ENCODE data around the gene POLR2I. TPM values are rescaled to one million over a fixed set of nuclear protein-coding genes. Genes with fewer than 3 reads are reported as not detected.
"Not testable (repeated sequence)": the region's sequence is repeated elsewhere in the genome, so short reads cannot be mapped to it uniquely, and the experiment has no call there.

Gene POLR2I
- total RNA-seq, 1 experiment from 2014 or later = 56.1 TPM

- no peak for DNase-seq (ENCODE audit: low read depth)
Measured at GRCh38 chr19:36101550-36102327, 12.9 kb downstream of the POLR2I start.

- no peak for DNase-seq (ENCODE audit: low read depth)
Measured at GRCh38 chr19:36100476-36100875, 14.2 kb downstream of the POLR2I start.

- no peak for DNase-seq (ENCODE audit: low read depth)
Measured at GRCh38 chr19:36099166-36099785, 15.4 kb downstream of the POLR2I start.

- no peak for DNase-seq (ENCODE audit: low read depth)
Measured at GRCh38 chr19:36097036-36097435, 17.6 kb downstream of the POLR2I start.

GRCh38 chr19:36093687-36094086, 21.0 kb downstream of the POLR2I start:
- DNase-seq (ENCODE audit: low read depth) = no peak

GRCh38 chr19:36093146-36093662, 21.5 kb downstream of the POLR2I start:
- DNase-seq (ENCODE audit: low read depth) = no peak

GRCh38 chr19:36092566-36092965, 22.1 kb downstream of the POLR2I start:
- no peak for DNase-seq (ENCODE audit: low read depth)

- no peak for DNase-seq (ENCODE audit: low read depth)
Measured at GRCh38 chr19:36090910-36091695, 23.6 kb downstream of the POLR2I start.

GRCh38 chr19:36089847-36090246, 24.8 kb downstream of the POLR2I start:
- DNase-seq (ENCODE audit: low read depth) = no peak

- DNase-seq (ENCODE audit: low read depth) = no peak
Measured at GRCh38 chr19:36086326-36086725, 28.3 kb downstream of the POLR2I start.

GRCh38 chr19:36084231-36085009, 30.3 kb downstream of the POLR2I start:
- no peak for DNase-seq (ENCODE audit: low read depth)

- no peak for DNase-seq (ENCODE audit: low read depth)
Measured at GRCh38 chr19:36082916-36083315, 31.8 kb downstream of the POLR2I start.

GRCh38 chr19:36081894-36082293, 32.8 kb downstream of the POLR2I start:
- peak; percentile 47 for DNase-seq (ENCODE audit: low read depth)

- DNase-seq (ENCODE audit: low read depth) = no peak
Measured at GRCh38 chr19:36081385-36081784, 33.3 kb downstream of the POLR2I start.

- DNase-seq (ENCODE audit: low read depth) = no peak
Measured at GRCh38 chr19:36079389-36079945, 35.2 kb downstream of the POLR2I start.

GRCh38 chr19:36073121-36073876, 41.4 kb downstream of the POLR2I start:
- DNase-seq (ENCODE audit: low read depth) = no peak

- DNase-seq (ENCODE audit: low read depth) = no peak
Measured at GRCh38 chr19:36072081-36072480, 42.6 kb downstream of the POLR2I start.

- not testable (repeated sequence) for DNase-seq (ENCODE audit: low read depth)
Measured at GRCh38 chr19:36068810-36069499, 45.7 kb downstream of the POLR2I start.

- no peak for DNase-seq (ENCODE audit: low read depth)
Measured at GRCh38 chr19:36067681-36068080, 47.0 kb downstream of the POLR2I start.

- DNase-seq (ENCODE audit: low read depth) = no peak
Measured at GRCh38 chr19:36064826-36065225, 49.8 kb downstream of the POLR2I start.

Measured in LHCN-M2 (cell line).